ENCODE data around the gene MS4A2.
"Not testable (repeated sequence)": the region's sequence is repeated elsewhere in the genome, so short reads cannot be mapped to it uniquely, and the experiment has no call there.

MS4A2 gene

GRCh38 chr11:60088364-60088763 is at the start of gene MS4A2:
Gene MS4A2, plus strand, starts transcription at chr11:60088664. Its CDS starts 102 bp downstream, at chr11:60088766.
- peaks cover 24 to 25% of the 10 kb centered on the region in 2 donors for H3K27me3 Mint-ChIP-seq
- no peak for ATAC-seq (replicated peaks)

GRCh38 chr11:60040109-60040508 is 48.4 kb upstream of the MS4A2 start, which contains the start of gene OOSP2:
Gene OOSP2, plus strand, starts transcription at chr11:60040409. Its CDS starts 51 bp downstream, at chr11:60040460.
- Mint-ChIP-seq H3K9me3 (no peaks in the 10 kb centered on the region), H3K27me3 (no peaks in the 10 kb centered on the region), H3K27ac (no peak within 1 kb of the TSS), H3K36me3 (no peaks in the 10 kb centered on the region), H3K4me1 (no peaks in the 10 kb centered on the region), H3K4me3 (no peak within 1 kb of the TSS)
- DNase-seq: no peak
- ATAC-seq (replicated peaks): no peak

More at GRCh38 chr11:60088364-60088763, at the start of gene MS4A2:
- H3K27ac Mint-ChIP-seq: no peak within 1 kb of the TSS
- H3K36me3 Mint-ChIP-seq: no peaks in the 10 kb centered on the region
- DNase-seq: no peak
- H3K9me3 Mint-ChIP-seq: no peaks in the 10 kb centered on the region
- H3K4me1 Mint-ChIP-seq: no peaks in the 10 kb centered on the region
- H3K4me3 Mint-ChIP-seq: no peak within 1 kb of the TSS

- not testable (repeated sequence) for H3K36me3 Mint-ChIP-seq, H3K27ac Mint-ChIP-seq
Observed at GRCh38 chr11:60050422-60050821, 38.0 kb upstream of the MS4A2 start.

DNA sequence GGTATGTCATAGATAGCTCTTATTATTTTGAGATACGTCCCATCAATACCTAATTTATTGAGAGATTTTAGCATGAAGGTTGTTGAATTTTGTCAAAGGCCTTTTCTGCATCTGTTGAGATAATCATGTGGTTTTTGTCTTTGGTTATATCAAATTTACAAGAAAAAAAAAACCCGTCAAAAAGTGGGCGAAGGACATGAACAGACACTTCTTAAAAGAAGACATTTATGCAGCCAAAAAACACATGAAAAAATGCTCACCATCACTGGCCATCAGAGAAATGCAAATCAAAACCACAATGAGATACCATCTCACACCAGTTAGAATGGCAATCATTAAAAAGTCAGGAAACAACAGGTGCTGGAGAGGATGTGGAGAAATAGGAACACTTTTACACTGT is 37.6 kb upstream of the MS4A2 start:
- H3K4me3 Mint-ChIP-seq; H3K27ac Mint-ChIP-seq; ATAC-seq (replicated peaks); H3K9me3 Mint-ChIP-seq; H3K27me3 Mint-ChIP-seq; H3K4me1 Mint-ChIP-seq; DNase-seq; H3K36me3 Mint-ChIP-seq: not testable (repeated sequence)

More at GRCh38 chr11:60050422-60050821, 38.0 kb upstream of the MS4A2 start:
- not testable (repeated sequence) for H3K4me1 Mint-ChIP-seq; H3K9me3 Mint-ChIP-seq; ATAC-seq (replicated peaks); H3K4me3 Mint-ChIP-seq; DNase-seq
- H3K27me3 Mint-ChIP-seq: peaks cover 7 to 11% of the 10 kb centered on the region in 2 donors

DNA sequence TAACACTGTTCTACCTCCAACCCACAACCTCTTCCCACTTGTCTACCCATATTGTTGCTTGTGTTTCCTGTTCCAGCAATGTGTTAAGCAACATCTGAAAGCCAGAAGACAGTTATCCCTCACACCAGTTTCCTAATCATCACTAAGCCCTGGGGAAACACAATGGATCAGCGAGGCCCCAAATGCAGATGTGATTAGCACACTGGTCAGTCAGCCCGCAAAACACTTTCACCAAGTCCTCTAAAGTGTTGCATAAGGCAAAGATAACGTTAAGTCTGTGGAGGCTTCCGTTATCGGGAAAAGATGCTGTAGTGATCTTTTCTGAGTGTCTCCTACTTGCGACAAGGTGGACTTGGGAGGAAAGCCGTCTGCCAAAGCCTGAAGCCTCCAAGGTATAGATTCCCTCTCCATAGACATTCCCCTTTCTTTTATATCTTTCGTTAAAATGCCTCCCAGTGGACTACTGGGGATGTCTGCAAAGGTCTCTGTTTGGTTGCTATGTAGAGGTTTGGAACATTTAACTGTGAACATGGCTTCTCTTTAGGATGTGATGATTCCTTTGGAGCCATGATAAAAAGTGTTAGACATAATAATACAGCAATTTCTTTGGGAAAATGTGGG is 32.0 kb upstream of the MS4A2 start, which contains the start of gene MS4A3:
Gene MS4A3, plus strand, starts transcription at position 317 of the 621 bp plus-strand sequence. CDS start 4,496 bp downstream, outside the sequence.
- no peak within 1 kb of the TSS for H3K4me3 Mint-ChIP-seq
- H3K4me1 Mint-ChIP-seq: no peaks in the 10 kb centered on the region
- DNase-seq (no peak), ATAC-seq (replicated peaks) (no peak)
- peaks cover 0 to 2% of the 10 kb centered on the region in 2 donors for H3K9me3 Mint-ChIP-seq
- no peak within 1 kb of the TSS for H3K27ac Mint-ChIP-seq
- peaks cover 4 to 5% of the 10 kb centered on the region in 2 donors for H3K27me3 Mint-ChIP-seq
- H3K36me3 Mint-ChIP-seq: no peaks in the 10 kb centered on the region

GRCh38 chr11:60059052-60059451 is 29.4 kb upstream of the MS4A2 start:
- Mint-ChIP-seq H3K4me3 (no peak overlapping the region), H3K27ac (no peak overlapping the region), H3K27me3 (peaks cover 4 to 5% of the 10 kb centered on the region in 2 donors), H3K36me3 (no peaks in the 10 kb centered on the region), H3K4me1 (no peaks in the 10 kb centered on the region), H3K9me3 (peaks cover 0 to 2% of the 10 kb centered on the region in 2 donors)
- ATAC-seq (replicated peaks): peak in 1 of 2 donors; percentile 38
- no peak for DNase-seq

- peaks cover 4 to 5% of the 10 kb centered on the region in 2 donors for H3K27me3 Mint-ChIP-seq
- H3K36me3 Mint-ChIP-seq: no peaks in the 10 kb centered on the region
- H3K9me3 Mint-ChIP-seq: peaks cover 0 to 2% of the 10 kb centered on the region in 2 donors
- no peak for DNase-seq
- H3K4me3 Mint-ChIP-seq: no peak overlapping the region
- no peaks in the 10 kb centered on the region for H3K4me1 Mint-ChIP-seq
- no peak overlapping the region for H3K27ac Mint-ChIP-seq
- no peak for ATAC-seq (replicated peaks)
Observed at GRCh38 chr11:60059521-60060240, 28.8 kb upstream of the MS4A2 start.

DNA sequence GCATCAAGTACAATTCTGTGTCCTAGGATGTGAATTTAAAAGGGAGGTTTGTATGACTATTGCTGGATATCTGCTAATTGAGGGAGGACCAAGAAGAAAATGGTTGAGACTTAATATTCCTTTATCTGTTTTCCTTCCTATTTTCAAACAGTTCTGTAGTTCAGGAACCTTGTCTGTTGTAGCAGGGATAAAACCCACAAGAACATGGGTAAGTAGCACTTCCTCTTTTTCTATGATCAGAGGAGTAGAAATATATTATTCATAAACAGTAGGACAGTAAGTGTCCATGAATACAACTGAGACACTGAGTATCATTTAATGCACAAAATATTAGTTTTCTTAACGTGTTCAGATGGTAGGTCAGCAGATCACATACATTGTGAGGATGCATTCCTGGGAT is 24.4 kb upstream of the MS4A2 start:
- no peak overlapping the region for H3K27ac Mint-ChIP-seq
- DNase-seq (no peak), ATAC-seq (replicated peaks) (peak in 1 of 2 donors; percentile 77)
- no peak overlapping the region for H3K4me3 Mint-ChIP-seq
- peaks cover 0 to under 1% of the 10 kb centered on the region in 2 donors for H3K27me3 Mint-ChIP-seq
- no peaks in the 10 kb centered on the region for H3K4me1 Mint-ChIP-seq
- no peaks in the 10 kb centered on the region for H3K36me3 Mint-ChIP-seq
- peaks cover 0 to 2% of the 10 kb centered on the region in 2 donors for H3K9me3 Mint-ChIP-seq

GRCh38 chr11:60065801-60066200 is 22.7 kb upstream of the MS4A2 start:
- H3K4me3 Mint-ChIP-seq: no peak overlapping the region
- no peak for DNase-seq
- ATAC-seq (replicated peaks): no peak
- peaks cover 0 to 6% of the 10 kb centered on the region in 2 donors for H3K27me3 Mint-ChIP-seq
- no peaks in the 10 kb centered on the region for H3K36me3 Mint-ChIP-seq
- no peak overlapping the region for H3K27ac Mint-ChIP-seq
- no peaks in the 10 kb centered on the region for H3K4me1 Mint-ChIP-seq
- no peaks in the 10 kb centered on the region for H3K9me3 Mint-ChIP-seq

DNA sequence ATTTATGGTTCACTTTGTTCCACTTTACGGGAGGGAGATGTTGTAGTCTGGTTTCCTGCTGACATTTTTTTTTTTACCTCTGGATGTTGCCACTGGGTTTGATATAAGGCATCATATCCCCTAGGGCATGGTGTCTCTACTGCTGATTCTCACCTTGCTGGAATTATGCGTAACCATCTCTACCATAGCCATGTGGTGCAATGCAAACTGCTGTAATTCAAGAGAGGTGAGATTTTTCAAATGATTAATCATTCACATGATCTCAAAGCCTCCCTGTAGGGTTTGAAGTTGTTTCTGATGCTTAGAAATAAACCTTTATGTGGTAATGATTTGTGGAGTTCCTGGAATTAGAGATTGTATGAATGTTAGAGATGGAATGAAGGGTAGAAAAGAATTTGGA is 19.0 kb upstream of the MS4A2 start:
- no peak overlapping the region for H3K27ac Mint-ChIP-seq
- no peak overlapping the region for H3K4me3 Mint-ChIP-seq
- no peaks in the 10 kb centered on the region for H3K9me3 Mint-ChIP-seq
- ATAC-seq (replicated peaks) (no peak), DNase-seq (no peak)
- peaks cover 6 to 10% of the 10 kb centered on the region in 2 donors for H3K27me3 Mint-ChIP-seq
- H3K4me1 Mint-ChIP-seq: no peaks in the 10 kb centered on the region
- H3K36me3 Mint-ChIP-seq: no peaks in the 10 kb centered on the region

- DNase-seq; H3K36me3 Mint-ChIP-seq; H3K4me3 Mint-ChIP-seq; H3K9me3 Mint-ChIP-seq; ATAC-seq (replicated peaks); H3K4me1 Mint-ChIP-seq; H3K27ac Mint-ChIP-seq: not testable (repeated sequence)
- peaks cover 6 to 10% of the 10 kb centered on the region in 2 donors for H3K27me3 Mint-ChIP-seq
Observed at GRCh38 chr11:60071644-60072043, 16.8 kb upstream of the MS4A2 start.

DNA sequence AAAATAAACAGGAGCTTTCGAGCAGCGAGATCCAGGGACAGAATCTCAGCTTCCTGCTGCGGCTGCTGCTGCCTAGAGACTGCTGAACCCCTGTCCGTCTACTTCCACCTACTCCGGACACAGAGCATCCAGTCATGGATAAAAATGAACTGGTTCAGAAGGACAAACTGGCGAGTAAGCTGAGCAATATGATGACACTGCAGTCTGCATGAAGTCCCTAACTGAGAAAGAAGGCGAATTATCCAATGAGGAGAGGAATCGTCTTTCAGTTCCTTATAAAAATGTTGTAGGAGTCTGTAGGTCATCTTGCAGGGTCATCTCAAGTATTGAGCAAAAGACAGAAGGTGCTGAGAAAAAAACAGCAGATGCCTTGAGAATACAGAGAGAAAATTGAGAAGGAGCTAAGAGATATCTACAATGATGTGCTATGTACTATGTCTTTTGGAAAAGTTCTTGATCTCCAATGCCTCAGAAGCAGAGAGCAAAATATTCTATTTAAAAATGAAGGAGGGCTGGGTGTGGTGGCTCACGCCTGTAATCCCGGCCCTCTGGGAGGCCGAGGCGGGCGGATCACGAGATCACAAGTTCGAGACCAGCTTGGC is 11.1 kb upstream of the MS4A2 start:
- Mint-ChIP-seq H3K36me3 (peaks cover 0 to 2% of the 10 kb centered on the region in 2 donors), H3K9me3 (peaks cover 8 to 17% of the 10 kb centered on the region in 2 donors), H3K4me3 (no peak overlapping the region), H3K27me3 (peaks cover 5 to 6% of the 10 kb centered on the region in 2 donors), H3K27ac (no peak overlapping the region), H3K4me1 (no peaks in the 10 kb centered on the region)
- DNase-seq: no peak
- ATAC-seq (replicated peaks): no peak

DNA sequence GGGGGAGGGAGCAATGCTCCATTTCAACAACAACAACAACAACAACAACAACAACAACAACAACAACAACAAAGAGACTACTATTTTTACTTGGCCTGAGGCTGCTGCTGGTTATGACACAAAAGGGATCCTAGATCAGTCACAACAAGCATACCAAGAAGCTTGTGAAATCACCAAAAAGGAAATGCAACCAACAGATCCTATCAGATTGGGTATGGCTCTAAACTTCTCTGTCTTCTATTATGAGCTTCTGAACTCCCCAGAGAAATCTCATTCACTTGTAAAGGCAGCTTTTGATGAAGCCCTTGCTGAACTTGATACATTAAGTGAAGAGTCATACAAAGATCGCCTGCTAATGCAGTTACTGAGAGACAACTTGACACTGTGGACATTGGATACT is 10.5 kb upstream of the MS4A2 start:
- H3K9me3 Mint-ChIP-seq: peaks cover 8 to 17% of the 10 kb centered on the region in 2 donors
- no peak overlapping the region for H3K27ac Mint-ChIP-seq
- ATAC-seq (replicated peaks): no peak
- no peak for DNase-seq
- H3K36me3 Mint-ChIP-seq: peaks cover 0 to 2% of the 10 kb centered on the region in 2 donors
- H3K4me1 Mint-ChIP-seq: no peaks in the 10 kb centered on the region
- no peak overlapping the region for H3K4me3 Mint-ChIP-seq
- H3K27me3 Mint-ChIP-seq: peaks cover 5 to 6% of the 10 kb centered on the region in 2 donors

GRCh38 chr11:60078745-60079144 is 9.7 kb upstream of the MS4A2 start:
- DNase-seq: no peak
- Mint-ChIP-seq H3K4me3 (no peak overlapping the region), H3K27ac (no peak overlapping the region), H3K4me1 (no peaks in the 10 kb centered on the region), H3K27me3 (peaks cover under 1 to 5% of the 10 kb centered on the region in 2 donors), H3K9me3 (peaks cover 8 to 17% of the 10 kb centered on the region in 2 donors), H3K36me3 (peaks cover 0 to 2% of the 10 kb centered on the region in 2 donors)
- no peak for ATAC-seq (replicated peaks)

Data from stimulated activated naive B cell treated with anti-CD40 and anti-IgM and Interleukin-4, amounts not matched to agents 10 μg/mL and 1 μg/mL and 100 μg/mL, for 72 hours (primary cell).